ENCODE data around the gene ADGRV1.

GRCh38 chr5:90546216-90546837 lies 12.3 kb upstream of the ADGRV1 start:
- no peak for TF ChIP-seq POLR2AphosphoS5 (IDR thresholded peaks at IDR 0.05)
- TF ChIP-seq CTCF (IDR thresholded peaks at IDR 0.05), result no peak
- no peak for TF ChIP-seq EP300 (IDR thresholded peaks at IDR 0.05)
